Sciatic nerve (tissue), 2 donors: ENCODE measurements around the gene SUSD2. TPM values are rescaled to one million over a fixed set of nuclear protein-coding genes. Genes with fewer than 3 reads are reported as not detected.
"Not testable (repeated sequence)": the region's sequence is repeated elsewhere in the genome, so short reads cannot be mapped to it uniquely, and the experiment has no call there.

ENCODE experiments used
- ATAC-seq: fragments of 200-7000 bp; cut with Tn5 transposase; one replicate; pipeline ENCODE4 v1.9.1; 2020; ENCODE audit warnings: mild to moderate bottlenecking, moderate library complexity
- DNase-seq: peaks from one replicate; pipeline ENCODE4 v3.0.0-alpha.2; 2020; ENCODE audit warnings: low spot score
- intact Hi-C: fragments of 100-400 bp; cut with DNase I; formaldehyde crosslinking; loops from one replicate; pipeline ENCODE4 v1.14.2; 2022
- total RNA-seq: library from RNA; stranded (reverse); fragmentation: NEBNext Ultra II Directional; extraction: Animal tissue kit (Norgen Biotek cat#: 25700); gene quantifications from one replicate; pipeline ENCODE4 v1.2.1, GENCODE V29; 2021
- donor health status: DM: no; HTN: no; CAD: no.
- donor health status: DM: no; HTN: no; CAD: no.

SUSD2 gene
- total RNA-seq, 1 donor from 2014 or later, result 4.1 TPM

- no peak for ATAC-seq
- intact Hi-C loops, result no loop called here
- no peak for DNase-seq
Observed at GRCh38 chr22:24231706-24232105, 50.4 kb downstream of the SUSD2 start.

- no peak for DNase-seq
- intact Hi-C loops, result no loop called here
- no peak for ATAC-seq
Observed at GRCh38 chr22:24232124-24232523, 50.8 kb downstream of the SUSD2 start.

DNA sequence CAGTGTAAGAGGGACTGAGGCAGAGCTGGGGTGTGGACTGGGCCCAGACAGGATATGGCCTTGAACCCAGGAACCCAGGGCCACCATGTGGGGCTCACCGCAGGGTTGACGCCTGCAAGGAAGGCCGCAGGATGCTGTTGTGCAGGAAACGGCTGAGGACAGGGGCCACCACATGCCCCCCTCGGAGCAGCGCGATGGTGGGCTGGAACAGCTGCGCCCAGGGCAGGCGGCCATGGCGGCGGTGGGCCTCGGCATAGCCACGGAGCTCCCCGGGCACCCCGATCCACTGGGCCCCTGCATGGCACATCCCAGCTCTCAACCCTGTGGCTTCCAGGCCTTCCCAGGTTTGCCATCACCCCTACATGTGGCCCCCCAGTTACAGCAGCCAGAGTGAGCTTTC, 51.4 kb downstream of the SUSD2 start:
- no peak for DNase-seq
- intact Hi-C loops, result no loop called here
- ATAC-seq, result no peak

GRCh38 chr22:24233235-24233634, 51.9 kb downstream of the SUSD2 start:
- intact Hi-C loops, result no loop called here
- ATAC-seq (no peak), DNase-seq (no peak)

GRCh38 chr22:24233816-24234215, 52.5 kb downstream of the SUSD2 start:
- intact Hi-C loops, result no loop called here
- no peak for ATAC-seq
- no peak for DNase-seq

- no peak for ATAC-seq
- intact Hi-C loops, result no loop called here
Observed at GRCh38 chr22:24235315-24235714, 54.0 kb downstream of the SUSD2 start.

GRCh38 chr22:24236656-24237055, 55.4 kb downstream of the SUSD2 start:
- no peak for ATAC-seq
- DNase-seq, result no peak
- intact Hi-C loops, result no loop called here

More at GRCh38 chr22:24235315-24235714, 54.0 kb downstream of the SUSD2 start:
- no peak for DNase-seq

- intact Hi-C loops, DNase-seq, ATAC-seq: not testable (repeated sequence)
Observed at GRCh38 chr22:24238101-24238694, 56.9 kb downstream of the SUSD2 start.

Other genes starting within 250 kb of the SUSD2 start
- 19.5 TPM for gene GSTT2B, start 220.3 kb upstream of the SUSD2 start, total RNA-seq
- 4.0 TPM for gene DDTL, start 214.6 kb upstream of the SUSD2 start, total RNA-seq
- 57.8 TPM for gene DDT, start 207.0 kb upstream of the SUSD2 start, total RNA-seq
- not detected for gene GSTT2, start 201.4 kb upstream of the SUSD2 start, total RNA-seq
- gene GSTT4, start 176.0 kb upstream of the SUSD2 start, total RNA-seq, result not detected
- gene CABIN1, start 170.2 kb upstream of the SUSD2 start, total RNA-seq, result 67.2 TPM
- gene GGT5, start 63.6 kb downstream of the SUSD2 start, total RNA-seq, result 38.2 TPM
- gene SPECC1L, start 89.3 kb downstream of the SUSD2 start, total RNA-seq, result 86.2 TPM
- gene ADORA2A, start 246.1 kb downstream of the SUSD2 start, total RNA-seq, result 8.4 TPM